Stimulated activated CD8-positive, alpha-beta memory T cell treated with anti-CD3 and anti-CD28 coated beads, Interleukin-7, amount 100 ng/mL, for 24 hours (primary cell): ENCODE measurements around the gene IGFBP2.

Experiments
- DNase-seq: peaks from one replicate; pipeline ENCODE4 v3.0.0-alpha.2; 2020; ENCODE audit warnings: low read depth

Gene IGFBP2

DNA sequence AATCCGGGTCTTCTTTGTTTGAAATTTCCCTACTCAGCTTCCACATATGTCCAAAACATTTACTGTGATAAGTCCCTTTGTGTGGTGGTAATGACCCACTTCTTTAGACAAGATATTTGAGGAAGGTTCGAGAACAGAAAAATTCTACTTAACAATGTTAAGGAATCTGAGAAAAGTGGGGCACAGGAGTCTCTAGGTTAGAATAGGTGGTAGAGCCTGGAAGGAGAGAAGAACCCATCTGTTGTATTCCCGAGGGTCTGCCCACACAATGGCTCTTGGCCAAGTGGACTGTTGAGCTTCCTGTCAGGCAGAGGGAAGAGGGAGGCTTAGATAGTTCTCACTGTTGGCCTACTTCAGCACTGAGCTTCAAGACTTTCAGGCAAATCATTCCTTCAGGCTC is 4.3 kb downstream of the IGFBP2 start:
- DNase-seq: no peak

DNA sequence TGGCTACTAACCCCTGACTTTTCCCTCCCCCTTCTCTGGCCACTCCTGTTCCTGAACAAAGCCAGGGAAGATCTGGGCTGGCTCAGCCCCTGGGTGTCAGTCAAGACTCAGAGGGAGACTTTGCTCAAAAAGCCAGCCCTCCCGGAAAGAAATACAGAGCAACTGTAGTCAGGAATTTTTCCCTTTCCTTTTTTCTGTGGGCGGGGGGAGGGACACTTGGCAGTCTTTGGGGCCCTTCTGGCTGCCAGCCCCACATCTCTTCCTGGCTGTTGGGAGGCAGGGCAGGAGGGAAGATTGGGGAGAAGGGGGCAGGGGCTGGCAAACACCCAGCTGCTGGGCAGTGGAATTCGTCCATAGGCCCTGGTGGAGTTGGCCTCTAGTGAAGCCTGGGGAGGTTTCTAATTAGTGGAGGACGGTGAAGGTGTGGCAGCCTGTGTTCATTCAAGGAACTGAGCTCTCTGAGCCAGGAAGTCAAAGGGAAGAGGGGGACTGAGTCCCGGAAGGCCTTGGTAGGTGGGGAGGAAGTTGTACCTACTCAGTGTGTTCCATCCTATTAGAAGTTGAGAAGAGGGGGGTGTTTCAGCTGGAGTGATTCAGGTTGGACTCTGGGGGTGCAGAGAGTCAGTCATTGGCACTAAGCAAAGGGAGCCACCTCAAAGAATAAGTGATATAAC is 10.9 kb downstream of the IGFBP2 start:
- no peak for DNase-seq

DNA sequence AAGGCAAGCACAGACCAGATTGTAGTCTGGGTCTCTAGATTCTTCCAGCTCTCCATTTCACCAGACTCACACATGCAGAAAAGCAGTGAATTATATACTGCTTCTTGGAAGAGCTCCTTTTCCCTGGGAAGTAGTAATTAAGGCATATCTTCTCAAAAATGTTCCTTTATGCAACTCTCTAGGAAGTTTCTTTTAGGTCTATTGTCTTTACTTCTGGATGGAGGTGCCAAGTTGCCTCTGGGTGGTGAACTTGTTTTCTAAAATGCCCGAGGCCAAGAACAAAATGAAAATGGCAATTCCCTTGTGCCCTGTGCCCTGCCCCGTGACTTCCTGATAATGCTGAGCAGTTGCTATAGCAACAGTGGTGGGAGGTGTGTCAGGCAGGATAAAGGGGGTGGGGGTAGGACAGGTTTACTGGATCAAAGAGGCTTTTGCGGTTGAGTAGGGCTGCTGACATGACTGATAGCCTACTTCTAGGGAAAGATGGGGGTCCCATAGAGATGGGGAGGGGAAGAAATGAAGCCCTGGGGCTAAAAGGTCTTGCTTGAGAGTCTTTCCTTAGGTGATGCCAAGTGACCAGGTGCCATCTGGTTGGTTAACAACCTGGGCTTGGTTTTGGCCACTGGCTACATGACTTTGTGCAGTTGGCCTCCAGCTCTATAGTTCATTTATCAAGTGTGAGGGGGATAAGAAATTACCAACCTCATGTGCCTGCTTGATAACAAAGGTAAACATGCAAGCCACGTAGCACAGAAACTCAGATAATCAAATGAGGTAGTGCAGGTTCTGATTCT is 11.8 kb downstream of the IGFBP2 start:
- DNase-seq: no peak

DNA sequence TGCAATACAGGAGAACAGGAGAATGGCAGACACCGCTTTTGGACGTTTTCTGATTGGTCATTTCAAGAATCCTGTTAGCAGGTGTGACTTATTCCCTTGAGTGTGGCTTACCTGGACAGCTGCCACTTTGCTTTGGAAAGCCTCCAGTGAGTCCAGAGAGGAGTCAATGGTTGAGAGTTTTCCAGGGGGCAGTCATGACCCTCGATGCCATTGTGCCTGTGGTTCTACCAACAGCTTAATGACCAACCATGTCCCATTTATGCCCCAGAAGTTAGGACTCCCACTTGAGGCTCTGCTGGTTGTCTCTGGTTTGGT is 12.4 kb downstream of the IGFBP2 start:
- DNase-seq: no peak

DNA sequence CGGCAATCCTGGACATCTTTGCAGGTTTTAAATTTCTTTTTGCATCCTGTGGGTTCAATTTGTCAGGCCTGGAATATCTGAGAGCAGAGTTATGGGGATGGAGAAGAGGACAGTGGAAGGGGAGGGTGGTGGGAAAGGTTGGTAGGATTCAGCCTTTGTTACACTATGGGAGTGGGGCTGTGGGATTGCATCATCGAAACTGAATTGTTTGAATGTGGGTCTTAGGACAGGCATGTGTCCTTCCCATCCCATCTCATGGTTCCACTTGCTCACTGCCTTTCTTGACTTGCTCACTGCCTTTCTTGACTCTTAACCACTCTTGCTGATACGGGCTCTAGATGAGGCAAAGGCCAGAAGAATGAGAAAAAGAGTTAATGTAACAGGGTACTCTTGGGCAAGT is 12.9 kb downstream of the IGFBP2 start:
- DNase-seq: no peak

DNA sequence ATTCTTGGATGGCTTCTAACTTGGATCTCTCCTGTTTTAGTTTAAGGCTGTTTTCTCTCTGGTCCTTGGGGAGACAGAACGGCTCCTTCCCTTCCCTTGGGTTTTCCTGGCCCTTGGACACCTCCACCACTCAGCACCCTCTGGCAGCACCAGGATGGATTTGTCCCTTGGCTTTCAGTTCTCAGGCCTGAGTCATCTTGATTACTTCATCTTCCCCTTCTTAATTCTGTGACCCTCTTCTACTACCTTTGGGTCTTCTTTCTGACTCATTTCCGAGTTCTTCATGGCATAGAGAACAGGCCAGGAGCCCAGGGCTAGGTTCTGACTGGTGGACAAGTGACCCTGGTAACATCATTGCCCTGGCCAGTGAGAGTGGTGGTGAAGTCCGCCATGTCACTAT is 14.9 kb downstream of the IGFBP2 start:
- DNase-seq: no peak

DNA sequence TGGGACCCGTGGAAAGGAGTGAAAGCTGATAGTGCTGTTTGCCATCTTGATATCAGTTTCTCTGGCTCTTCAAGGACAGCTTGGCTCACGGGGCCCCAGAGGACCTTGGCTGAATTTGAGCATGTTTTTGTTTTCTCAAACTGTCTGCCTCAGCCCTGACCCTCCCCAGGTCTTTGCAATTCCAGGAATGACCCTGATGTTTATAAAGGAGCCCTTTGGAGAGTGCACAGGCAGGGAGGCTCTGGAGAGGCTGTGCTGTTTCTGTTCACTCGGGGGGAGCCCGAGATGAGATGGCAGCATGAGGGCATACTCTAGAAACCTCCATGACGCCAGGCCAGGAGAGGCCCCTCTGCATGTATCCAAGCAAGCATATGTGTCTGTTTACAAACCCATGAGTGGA is 16.4 kb downstream of the IGFBP2 start:
- DNase-seq: no peak

DNA sequence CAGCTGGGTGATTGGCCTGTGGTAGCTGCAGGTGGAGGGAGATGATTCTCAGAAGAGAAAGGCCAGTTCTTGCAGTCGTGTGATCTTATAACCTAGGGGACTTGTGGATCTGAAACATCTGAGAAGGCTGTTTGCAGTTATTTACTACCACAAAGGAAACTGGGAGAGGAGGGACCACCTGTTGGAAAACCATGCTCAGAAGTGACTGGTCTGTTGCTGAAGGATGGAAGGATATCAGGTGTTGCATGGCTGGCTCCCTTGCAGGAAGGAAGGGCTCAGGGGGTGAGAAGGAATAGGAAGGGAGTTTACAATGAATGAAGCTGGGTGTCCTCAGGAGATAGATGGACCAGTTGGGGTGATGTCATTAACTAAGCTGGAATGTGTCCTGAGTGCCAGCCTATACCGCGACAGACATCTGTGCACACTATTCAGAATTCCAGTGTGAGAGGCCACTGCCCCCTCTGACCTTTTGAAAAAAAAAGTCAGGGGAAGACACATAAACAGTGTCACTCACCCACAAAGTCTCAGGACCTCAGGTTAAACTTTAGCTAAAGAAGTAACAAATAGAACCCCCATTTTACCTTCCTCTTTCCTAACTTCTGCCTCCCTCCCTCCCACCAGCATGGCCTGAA is 17.5 kb downstream of the IGFBP2 start:
- DNase-seq: no peak

DNA sequence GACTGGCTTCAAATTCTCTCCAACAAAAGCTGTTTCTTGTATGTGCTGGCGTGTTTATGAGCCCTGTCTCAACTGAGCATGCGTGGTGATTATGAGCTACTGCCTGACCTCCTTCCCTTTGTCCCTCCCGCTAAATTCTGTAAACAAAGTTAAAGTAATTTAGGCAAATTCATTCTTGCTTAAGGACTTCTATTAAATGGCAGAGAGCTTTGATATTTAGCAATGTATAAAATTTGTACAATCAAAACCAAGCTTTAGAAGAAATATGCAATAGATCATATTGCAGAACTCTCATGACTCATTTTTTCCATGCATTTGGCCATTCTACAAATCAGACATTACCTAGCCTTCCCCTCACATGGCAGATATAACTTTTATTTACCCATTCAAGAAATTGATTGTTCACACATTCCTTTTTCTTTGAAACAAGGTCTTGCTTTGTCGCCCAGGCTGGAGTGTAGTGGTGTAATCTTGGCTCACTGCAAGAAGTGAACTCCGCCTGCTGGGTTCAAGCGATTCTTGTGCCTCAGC is 18.2 kb downstream of the IGFBP2 start:
- no peak for DNase-seq

DNA sequence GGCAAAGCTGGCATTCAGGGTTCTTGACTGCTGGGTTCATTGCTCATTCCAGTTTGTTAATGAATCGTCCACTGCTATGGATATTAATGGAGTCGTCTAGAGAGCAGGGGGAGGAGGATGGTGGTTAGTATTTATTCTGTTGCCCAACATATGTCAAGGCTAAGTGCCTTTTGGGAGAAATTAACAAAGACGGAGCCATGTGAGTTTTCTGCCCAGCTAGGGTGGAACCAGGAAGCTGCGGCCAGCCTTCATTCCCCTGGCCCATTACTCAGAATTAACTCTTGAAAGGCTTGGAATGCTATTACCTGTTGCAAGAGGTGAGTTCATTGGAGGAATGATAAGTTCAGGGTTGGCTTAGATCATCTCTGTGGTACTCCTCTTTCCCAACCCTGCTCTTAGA is 19.3 kb downstream of the IGFBP2 start:
- no peak for DNase-seq

DNA sequence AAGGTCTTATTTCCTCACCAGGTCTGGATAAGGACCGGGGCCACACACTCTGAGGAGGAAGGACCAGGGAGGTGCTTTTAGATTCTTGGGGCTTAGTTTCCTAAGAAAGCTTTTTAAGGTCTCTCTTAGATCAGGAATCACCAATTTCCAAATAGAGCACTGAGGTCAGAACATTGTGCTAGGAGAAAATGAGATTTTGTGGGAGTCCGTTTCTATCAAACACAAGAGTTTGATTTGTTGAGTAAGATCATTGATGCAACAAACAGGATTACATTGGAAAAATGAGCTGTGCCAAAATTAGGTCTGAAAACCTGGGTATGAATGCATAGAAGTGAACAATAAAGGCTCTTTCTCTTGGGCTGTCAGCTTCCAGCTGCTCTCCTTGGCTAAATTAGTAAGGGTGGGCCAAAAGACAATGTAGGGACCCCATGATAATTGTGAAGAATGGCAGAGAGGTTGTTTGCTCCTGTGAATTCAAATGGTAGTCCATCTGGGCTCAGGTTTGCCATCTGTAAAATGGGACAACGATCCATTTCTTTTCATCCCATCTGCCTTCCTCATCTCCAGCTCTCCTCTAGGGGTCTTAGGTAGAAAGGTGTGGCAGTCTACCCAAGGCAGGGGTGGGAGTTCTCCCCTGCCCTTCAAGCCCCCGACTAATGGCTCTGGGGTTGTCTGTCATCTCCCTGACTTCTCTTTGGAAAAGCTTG is 20.0 kb downstream of the IGFBP2 start:
- no peak for DNase-seq

DNA sequence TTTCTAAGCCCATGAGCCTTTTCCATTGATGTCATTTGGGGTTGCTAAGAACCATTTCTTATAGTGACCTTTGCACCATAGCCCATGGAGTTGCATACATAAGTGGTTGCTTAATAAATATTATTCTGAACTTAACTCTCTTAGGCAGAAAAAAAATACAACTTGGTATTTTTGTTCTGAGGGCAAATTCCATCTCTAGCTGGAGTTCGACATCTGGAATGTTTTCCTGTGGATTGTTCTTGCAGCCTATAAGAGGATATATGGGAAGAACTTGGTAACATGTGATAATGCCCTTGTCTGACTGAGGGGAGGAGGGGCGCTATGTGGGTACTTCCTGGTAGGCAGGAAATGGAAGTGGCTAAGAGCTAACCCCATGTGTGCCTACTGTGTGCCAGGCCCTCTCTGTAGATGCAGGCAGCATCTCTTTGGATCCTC is 20.7 kb downstream of the IGFBP2 start:
- no peak for DNase-seq

DNA sequence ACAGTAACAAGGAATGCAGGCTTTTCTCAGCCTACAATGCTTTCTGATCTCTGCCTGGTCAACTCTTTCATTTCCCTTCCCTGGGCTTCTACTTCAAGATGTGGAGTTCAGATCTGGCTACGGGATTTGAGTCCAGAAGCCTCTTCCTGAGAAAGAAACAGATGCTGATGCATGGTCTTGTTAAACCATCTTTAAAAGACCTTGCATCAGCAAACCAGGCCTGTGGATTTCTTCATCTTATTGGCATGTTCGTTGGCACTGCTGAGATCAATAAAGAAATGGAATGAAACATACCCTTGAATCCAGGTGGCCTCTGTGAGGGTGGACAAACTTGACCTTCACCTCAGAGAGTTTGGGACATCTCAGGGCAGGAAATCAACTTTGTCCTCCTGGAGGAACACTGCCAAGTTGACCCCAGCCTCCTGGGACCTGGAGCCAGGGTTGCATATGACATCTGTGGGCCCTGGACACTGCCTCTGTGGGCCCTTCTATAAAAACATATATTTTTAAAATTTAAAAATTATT is 21.4 kb downstream of the IGFBP2 start:
- DNase-seq: no peak

DNA sequence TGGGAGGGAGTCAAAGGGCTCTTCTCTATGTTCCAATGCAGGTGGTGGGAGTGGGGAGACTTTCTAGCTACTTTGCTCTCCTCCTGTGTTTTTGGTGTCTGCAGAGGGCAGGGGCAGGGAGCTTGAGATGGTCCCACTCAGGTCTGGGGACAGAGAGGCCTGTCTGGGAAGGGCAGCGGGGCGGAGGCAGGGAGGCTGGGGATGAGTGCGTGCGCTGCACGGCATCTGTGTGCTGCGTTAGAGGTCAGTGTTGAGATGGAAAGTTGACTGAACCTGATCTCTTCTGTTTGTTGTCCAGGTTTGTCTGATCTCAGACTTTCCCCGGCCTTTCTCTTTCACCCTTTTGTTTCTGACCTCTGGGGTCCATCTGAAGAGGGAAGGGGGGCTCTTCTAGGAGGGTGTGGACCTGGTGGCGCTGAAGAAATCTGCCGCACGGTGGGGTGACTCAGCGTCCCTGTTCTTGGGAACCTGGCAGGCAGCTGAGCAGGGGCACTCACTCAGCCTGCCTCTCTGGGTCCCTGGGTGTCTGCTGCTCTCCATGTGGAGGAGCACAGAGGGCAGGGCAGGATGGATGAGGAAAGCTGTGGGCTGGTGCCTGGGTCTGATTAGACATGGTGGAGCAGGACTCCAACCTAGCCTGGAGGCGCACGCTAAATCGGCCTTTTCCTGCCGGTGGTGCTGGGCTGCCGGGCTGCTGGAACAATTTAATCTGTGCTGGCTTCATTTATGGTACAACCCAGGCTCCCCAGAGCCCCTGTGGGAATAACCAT is 24.1 kb downstream of the IGFBP2 start:
- DNase-seq: no peak

DNA sequence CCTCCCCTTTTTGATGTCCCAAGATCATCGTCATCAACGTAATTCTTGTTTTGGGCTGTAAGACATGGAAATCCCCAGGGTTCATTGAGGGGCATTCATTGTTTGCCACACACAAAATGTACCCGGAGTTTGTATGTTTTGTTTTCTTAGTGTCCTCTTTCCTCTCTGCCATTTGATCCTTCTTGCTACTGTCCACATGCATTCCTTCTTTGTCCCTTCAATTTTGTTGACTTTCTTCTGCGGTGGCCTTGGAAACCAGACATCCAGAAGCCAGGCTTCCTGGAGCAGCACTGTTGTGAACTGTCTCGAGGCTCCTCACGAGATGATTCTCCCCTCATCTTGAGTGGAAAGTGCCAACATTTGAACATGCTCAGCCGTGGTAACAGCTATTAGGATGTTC is 24.8 kb downstream of the IGFBP2 start:
- DNase-seq: no peak

DNA sequence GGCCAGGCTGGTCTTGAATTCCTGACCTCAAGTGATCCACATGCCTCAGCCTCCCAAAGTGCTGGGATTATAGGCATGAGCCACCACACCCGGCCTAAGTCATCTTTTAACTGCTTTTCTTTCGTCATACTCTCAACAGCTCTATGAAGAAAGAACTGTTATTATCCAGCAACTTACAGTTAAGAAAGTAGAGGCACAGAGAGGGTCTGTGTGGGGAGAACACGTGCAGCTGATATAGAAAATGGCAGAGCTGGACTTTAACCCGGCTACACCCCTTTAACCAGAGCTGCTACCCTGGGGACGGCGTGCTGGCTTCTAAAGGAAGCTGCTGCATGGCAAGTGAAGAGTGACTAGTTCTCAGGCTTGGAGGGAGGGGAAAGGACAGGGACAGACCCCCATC is 25.5 kb downstream of the IGFBP2 start:
- DNase-seq: no peak

DNA sequence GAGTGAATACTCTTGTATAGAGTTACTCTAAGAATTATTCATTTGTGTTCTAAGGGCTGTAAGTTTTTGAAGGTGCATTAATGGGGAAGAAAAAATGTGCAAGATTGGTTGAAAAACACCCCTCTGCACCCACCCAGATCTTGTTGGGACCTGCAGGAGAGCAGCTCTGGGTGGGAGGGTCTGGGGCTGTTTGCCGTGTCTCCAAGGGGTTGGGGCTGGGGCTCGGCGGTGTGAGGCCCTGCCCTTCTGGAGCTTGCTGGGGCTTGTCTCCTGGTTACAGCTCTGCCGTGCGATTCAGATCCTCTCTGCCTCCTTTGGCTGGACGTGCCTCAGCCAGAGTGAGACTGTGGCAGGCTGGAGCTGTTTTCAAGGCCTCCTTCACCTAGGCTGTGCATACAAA is 26.1 kb downstream of the IGFBP2 start:
- no peak for DNase-seq

DNA sequence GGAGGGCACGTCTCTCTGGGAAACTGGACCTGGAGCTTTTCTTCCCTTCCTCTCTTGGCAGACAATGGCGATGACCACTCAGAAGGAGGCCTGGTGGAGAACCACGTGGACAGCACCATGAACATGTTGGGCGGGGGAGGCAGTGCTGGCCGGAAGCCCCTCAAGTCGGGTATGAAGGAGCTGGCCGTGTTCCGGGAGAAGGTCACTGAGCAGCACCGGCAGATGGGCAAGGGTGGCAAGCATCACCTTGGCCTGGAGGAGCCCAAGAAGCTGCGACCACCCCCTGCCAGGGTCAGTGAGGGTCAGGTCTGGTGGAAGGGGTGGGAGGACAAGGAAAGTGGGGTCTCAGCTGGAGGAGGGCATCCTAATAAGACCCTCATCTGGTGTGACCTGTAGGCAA is 27.3 kb downstream of the IGFBP2 start:
- DNase-seq: no peak

DNA sequence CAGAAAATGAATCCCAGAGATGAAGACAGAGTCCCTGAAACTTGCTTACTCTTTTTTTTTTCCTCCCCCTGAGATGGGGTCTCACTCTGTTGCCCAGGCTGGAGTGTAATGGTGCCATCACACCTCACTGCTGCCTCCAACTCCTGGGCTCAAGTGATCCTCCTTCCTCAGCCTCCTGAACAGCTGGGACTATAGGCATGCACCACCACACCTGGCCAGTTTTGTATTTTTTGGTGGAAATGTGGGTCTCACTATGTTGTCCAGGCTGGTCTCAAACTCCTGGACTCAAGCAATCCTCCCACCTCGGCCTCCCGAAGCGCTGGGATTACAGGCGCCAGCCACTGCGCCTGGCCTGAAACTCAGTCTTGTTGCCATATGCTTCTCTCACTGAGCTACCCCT is 27.8 kb downstream of the IGFBP2 start:
- no peak for DNase-seq

DNA sequence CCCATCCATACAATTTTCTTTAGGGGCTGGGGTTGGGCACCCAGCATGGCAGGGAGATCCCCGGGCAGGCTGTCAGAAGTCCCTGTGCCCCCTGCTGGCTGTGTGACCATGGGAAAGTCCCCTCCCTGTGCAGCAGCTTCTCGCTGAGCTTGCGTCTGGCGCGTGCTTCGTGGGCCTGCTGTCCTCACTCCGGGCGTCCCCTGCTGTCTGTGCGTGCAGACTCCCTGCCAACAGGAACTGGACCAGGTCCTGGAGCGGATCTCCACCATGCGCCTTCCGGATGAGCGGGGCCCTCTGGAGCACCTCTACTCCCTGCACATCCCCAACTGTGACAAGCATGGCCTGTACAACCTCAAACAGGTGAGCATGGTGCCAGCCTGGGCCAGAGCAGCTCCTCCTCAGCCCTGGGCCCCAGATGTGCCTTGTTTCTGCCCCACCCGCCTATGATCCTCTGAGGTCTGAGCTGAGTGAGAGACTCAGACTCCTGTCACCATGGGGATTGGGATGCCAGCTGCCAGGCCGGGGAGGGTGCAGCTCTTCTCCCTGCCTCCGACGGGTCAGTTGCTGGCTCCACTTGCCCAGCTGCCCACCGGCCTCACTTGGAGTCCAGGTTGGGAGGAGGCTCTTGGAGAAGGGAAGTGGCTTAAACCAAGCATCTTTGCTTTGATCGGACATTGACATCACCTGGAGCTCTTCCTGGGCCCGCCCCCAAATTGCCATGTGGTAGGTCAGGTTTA is 28.6 kb downstream of the IGFBP2 start:
- DNase-seq: no peak

DNA sequence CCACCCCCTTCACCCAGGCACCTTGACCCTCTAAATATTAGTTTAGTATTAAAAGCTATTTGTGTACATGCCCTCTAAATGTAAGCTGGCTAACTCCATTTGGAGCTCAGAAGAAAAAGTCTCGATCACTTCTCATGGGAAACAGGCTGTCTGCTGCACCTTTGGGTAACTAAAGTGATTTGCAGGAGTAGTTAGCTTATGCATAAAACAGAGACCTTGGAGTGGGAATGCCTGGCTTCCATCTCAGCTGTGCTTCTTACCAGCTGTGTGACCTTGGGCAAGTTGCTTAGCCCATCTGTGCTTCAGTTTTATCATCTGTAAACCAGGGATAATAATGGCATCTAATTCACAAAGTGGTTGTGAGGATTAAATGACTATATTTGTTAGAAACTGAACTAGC is 29.9 kb downstream of the IGFBP2 start:
- DNase-seq: no peak
